Activated CD8-positive, alpha-beta memory T cell treated with anti-CD3 and anti-CD28 coated beads, Interleukin-2, amount 50 U/mL, for 1 hour (primary cell): ENCODE data around the gene SUGP1.
"Not testable (repeated sequence)": the region's sequence is repeated elsewhere in the genome, so short reads cannot be mapped to it uniquely, and the experiment has no call there.

Source experiments
- DNase-seq: peaks from one replicate; pipeline ENCODE4 v3.0.0-alpha.2; 2020; ENCODE audit errors: extremely low read depth

Gene SUGP1

GRCh38 chr19:19320361-19321140 lies at the start of gene SUGP1, which contains the start of gene MAU2:
Gene SUGP1 (minus strand): TSS chr19:19320509. CDS start chr19:19320496, 13 bp downstream.
Gene MAU2 (plus strand): TSS chr19:19320829. CDS start chr19:19320860, 31 bp downstream.
- DNase-seq, result peak; percentile 68

- DNase-seq, result no peak
These were observed 47.8 kb upstream of the SUGP1 start for GRCh38 chr19:19368087-19368486.

- no peak for DNase-seq
These were observed 46.4 kb upstream of the SUGP1 start for GRCh38 chr19:19366434-19367396.

GRCh38 chr19:19362075-19362474 lies 41.8 kb upstream of the SUGP1 start:
- DNase-seq, result no peak

- peak; percentile 34 for DNase-seq
These were observed 40.8 kb upstream of the SUGP1 start for GRCh38 chr19:19361075-19361594.

GRCh38 chr19:19356901-19357566 lies 36.7 kb upstream of the SUGP1 start:
- DNase-seq, result no peak

- DNase-seq, result no peak
These were observed 36.2 kb upstream of the SUGP1 start for GRCh38 chr19:19356500-19356899.

GRCh38 chr19:19355606-19356139 lies 35.4 kb upstream of the SUGP1 start:
- no peak for DNase-seq

- no peak for DNase-seq
These were observed 34.6 kb upstream of the SUGP1 start for GRCh38 chr19:19354932-19355331.

- no peak for DNase-seq
These were observed 33.7 kb upstream of the SUGP1 start for GRCh38 chr19:19354007-19354406.

GRCh38 chr19:19352823-19353222 lies 32.5 kb upstream of the SUGP1 start:
- no peak for DNase-seq

- DNase-seq, result not testable (repeated sequence)
These were observed 30.4 kb upstream of the SUGP1 start for GRCh38 chr19:19350756-19351155.

GRCh38 chr19:19349365-19349764 lies 29.1 kb upstream of the SUGP1 start:
- no peak for DNase-seq

- DNase-seq, result no peak
These were observed 28.0 kb upstream of the SUGP1 start for GRCh38 chr19:19348266-19348665.

- DNase-seq, result no peak
These were observed 27.2 kb upstream of the SUGP1 start for GRCh38 chr19:19347401-19348110.

- no peak for DNase-seq
These were observed 25.7 kb upstream of the SUGP1 start for GRCh38 chr19:19345970-19346369.

- DNase-seq, result no peak
These were observed 24.9 kb upstream of the SUGP1 start for GRCh38 chr19:19345232-19345631.

- no peak for DNase-seq
These were observed 23.5 kb upstream of the SUGP1 start for GRCh38 chr19:19343762-19344161.

GRCh38 chr19:19343016-19343362 lies 22.7 kb upstream of the SUGP1 start:
- DNase-seq, result no peak

- no peak for DNase-seq
These were observed 22.0 kb upstream of the SUGP1 start for GRCh38 chr19:19342086-19343015.
